Measurements from ENCODE around the gene KLHL34.

DNA sequence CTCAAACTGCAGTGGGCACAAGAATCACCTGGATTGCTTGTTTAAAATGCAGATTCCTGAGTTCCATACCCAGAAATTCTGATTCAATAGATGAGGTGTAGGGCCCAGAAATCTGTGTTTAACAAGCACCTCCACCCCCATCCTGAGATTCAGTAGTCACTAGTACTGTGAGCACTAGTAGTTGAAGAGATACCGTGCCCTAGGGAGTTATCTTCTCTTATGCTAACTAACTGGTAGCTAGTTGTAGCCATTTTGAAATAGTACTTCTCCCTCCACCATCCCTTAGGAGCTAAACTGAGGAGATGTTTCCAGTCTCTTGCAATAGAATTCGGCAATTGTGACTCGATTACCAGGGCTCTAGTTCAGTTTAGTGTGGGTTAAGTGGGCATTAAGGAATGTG is 18.4 kb downstream of the KLHL34 start:
- TF ChIP-seq CTCF (IDR thresholded peaks at IDR 0.05) (no peak), POLR2A (IDR thresholded peaks at IDR 0.05) (no peak), EP300 (IDR thresholded peaks at IDR 0.05) (no peak)
